OCI-M2 (cell line): Measurements from ENCODE around the gene KIAA0586.
"Not testable (repeated sequence)": the region's sequence is repeated elsewhere in the genome, so short reads cannot be mapped to it uniquely, and the experiment has no call there.

Experiments
- DNase-seq: peaks from one replicate; lab custom pipeline; 2025; ENCODE audit not compliant: unreplicated experiment; lab: John Stamatoyannopoulos, UW

The KIAA0586 gene

GRCh38 chr14:58427281-58428117 lies at the start of gene KIAA0586, which contains the start of gene TIMM9:
TSS of gene KIAA0586 (plus strand) at chr14:58427719. CDS start at chr14:58428265, 546 bp downstream.
TSS of gene TIMM9 (minus strand) at chr14:58427531. CDS start at chr14:58411945, 15,586 bp downstream.
- peak; percentile 75 for DNase-seq

DNA sequence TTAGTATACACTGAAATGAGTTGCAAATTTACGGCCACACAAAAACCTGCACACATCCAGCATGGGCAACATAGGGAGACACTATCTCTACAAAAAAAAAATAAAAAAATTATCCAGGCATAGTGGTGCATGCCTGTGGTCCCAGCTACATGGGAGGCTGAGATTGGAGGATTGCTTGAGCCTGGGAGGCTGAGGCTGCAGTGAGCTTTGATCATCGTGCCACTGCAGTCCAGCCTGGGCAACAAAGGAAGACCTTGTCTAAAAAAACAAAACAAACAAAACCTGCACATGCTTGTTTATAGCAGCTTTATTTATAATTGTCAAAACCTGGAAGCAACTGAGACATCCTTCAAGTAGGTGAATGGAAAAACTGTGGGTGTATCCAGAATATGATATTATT lies 36.7 kb upstream of the KIAA0586 start:
- no peak for DNase-seq

DNA sequence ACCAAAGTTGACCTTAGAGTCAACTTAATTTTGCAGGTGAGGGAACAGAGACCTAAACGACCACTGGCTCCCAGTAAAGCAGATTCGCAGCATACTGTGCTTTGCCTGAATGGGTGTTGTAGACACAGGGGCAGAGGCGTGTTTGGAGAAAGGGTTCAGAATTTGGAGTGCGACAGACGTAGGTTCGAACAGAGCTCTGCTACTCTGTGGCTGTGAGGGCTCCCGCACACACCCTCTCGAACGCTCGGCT lies 32.0 kb upstream of the KIAA0586 start:
- DNase-seq = peak; percentile 41

DNA sequence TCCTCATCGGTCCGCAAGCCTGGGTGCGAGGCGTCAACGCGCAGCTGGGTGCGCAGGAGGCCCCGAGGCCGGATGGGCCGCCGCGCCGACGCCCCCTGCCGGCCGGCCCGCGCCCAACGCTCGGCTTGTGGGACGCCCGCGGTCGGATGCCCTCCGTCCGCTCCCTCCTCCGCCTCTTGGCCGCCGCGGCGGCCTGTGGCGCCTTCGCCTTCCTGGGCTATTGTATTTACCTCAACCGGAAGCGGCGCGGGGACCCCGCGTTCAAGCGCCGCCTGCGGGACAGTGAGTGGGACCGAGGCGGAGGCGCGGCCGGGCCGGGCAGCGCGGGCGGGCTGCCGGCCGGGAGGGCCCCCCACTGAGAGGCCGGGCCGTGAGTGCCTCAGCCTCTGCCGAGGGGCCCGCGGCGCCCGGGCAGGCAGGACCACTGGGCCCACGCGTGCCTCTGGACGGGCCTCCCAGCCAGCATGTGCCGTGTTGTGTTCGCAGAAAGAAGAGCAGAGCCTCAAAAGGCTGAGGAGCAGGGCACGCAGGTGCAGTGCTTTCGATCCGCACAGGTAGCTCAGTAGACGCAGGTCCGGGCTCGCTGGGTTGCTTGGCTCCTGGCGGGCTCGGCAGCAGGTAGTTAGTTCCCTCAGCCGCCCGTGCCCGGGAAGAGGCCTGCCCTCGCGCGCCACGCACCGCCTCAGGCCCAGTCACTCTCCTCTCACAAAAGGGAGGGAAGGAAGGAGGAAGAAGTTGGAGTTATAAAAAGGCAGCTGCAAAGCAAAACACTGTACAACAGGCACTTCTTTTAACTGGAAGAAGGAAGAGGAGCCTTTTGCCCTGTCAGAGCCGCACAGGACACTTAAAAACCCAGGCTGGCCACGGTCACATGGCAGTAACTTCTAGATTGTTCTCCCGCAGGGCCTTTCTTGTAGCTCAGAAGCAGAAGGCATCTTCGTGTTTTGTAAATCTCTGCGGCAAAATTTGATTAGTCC lies 31.4 kb upstream of the KIAA0586 start, which contains the start of gene TOMM20L:
Gene TOMM20L (plus strand): TSS at position 119 of the 977 bp plus-strand sequence. CDS start 28 bp downstream, at position 147.
- no peak for DNase-seq

GRCh38 chr14:58397156-58397555 lies 30.4 kb upstream of the KIAA0586 start:
- DNase-seq = no peak

- DNase-seq = no peak
These were observed 29.0 kb upstream of the KIAA0586 start for GRCh38 chr14:58398495-58398894.

- DNase-seq = no peak
These were observed 28.6 kb upstream of the KIAA0586 start for GRCh38 chr14:58398895-58399294.

DNA sequence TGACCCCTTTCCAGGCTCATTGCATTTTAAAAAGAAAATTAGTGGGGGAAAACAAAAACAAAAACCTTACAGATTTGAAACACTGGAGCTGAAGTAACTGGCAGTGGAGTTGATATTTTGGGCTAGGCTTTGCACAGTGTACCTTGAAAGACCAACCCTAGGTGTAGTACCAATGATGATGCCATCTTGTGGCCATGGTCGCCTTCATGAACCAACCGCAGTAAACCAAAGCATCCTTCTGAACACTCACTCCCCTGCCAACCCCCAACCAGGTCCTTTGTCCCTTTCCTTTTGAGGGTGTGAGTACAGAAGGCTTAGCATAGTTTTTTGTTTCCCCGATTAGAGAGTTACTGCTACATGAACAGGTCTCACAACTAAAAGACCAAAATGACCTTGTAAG lies 25.9 kb upstream of the KIAA0586 start:
- no peak for DNase-seq

DNA sequence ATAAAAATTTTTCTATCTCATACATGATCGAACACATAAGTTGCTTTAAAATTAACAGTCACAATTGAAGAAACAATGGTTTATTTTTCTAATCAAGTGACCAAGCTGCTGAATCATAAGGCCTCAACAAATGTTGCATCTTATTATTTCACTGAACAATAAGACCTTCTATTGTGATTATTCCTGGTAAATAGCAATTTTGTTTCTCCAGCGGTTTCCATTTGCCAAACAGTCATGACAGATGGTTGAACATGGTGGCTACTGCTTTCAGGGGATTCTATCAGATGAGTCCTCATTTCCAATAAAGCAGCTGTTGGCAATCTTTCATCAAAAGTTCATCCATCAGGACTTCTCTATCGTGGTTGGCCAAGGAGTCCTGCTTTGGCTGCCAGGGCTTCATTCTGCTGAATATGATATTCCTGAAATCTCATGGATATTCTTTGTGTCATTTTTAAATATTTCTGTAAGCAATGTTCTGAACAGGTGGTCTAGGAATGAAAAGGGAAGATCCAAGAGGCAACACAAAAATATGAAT lies 18.8 kb upstream of the KIAA0586 start:
- no peak for DNase-seq

GRCh38 chr14:58414845-58415244 lies 12.7 kb upstream of the KIAA0586 start:
- DNase-seq = no peak

- DNase-seq = no peak
These were observed 11.6 kb upstream of the KIAA0586 start for GRCh38 chr14:58415636-58416547.

- DNase-seq = not testable (repeated sequence)
These were observed 10.6 kb upstream of the KIAA0586 start for GRCh38 chr14:58416934-58417333.

DNA sequence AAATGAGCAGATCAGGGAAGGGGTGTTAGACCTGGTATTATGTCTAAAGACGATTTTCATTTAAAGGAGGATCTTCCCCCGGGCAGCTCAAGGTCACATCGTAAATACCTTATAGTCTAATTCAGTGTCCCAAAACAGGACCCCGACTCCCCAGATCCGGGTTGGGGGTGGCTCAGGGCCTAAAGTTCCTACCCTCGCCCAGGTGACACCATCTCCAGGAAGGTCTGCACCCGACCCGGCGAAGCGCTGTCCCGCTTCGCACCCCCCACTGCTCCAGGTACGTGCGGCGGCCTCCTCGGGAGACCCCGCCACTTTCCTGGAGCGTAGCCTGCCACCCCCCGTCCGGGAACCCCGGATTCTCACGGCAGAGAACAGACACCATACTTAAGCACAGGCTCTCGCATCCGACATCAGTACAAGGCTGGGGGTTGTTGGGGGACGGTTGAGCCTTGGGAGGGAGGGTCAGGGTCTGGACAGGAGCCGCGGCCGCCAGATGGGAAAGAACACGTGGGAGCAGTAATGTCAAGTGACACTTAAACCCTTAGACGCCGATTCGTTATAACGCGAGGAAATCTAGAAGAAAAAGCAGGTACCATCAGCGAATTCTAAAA lies 744 bp upstream of the KIAA0586 start:
- DNase-seq = no peak

DNA sequence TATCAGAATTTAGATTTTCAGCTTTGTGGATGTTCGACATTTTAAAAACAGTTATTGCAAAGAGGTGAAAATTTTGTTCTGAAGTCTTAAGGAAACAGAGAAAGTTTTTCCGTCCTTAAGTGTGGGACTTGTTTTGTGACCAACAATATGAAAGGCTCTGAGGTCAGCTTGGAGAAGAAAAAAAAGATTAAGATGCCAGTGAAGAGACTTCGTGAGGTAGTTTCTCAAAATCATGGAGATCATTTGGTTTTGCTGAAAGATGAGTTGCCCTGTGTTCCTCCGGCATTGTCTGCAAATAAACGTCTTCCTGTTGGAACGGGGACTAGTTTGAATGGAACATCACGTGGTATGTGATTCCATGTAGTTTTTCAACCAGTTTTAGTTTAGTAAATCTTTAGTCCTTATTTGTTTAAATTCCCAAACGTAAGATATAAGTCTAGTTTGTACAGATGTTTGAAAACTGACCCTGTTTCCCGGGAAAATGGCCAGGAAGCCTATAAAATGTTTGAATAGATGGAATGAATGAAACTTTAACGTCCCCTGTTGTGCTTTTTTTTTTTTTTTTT lies 682 bp downstream of the KIAA0586 start:
- DNase-seq = no peak

GRCh38 chr14:58430156-58430555 lies 2.6 kb downstream of the KIAA0586 start:
- no peak for DNase-seq

GRCh38 chr14:58439476-58439875 lies 12.0 kb downstream of the KIAA0586 start:
- no peak for DNase-seq

DNA sequence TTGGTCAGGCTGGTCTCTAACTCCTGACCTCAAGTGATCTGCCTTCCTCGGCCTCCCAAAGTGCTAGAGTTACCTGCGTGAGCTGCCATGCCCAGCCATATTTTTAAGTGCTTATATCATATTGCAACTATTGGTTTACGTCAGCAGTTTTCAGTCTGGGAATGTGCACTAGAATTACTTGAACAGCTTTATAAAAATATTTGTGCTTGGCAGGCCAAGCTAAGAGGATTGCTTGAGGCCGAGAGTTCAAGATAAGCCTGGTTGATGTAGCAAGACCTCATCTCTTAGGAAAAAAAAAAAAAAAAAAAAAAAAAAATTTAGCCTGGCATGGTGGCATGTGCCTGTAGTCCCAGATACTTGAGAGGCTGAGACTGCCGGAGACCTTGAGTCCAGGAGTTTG lies 17.1 kb downstream of the KIAA0586 start:
- DNase-seq = no peak

DNA sequence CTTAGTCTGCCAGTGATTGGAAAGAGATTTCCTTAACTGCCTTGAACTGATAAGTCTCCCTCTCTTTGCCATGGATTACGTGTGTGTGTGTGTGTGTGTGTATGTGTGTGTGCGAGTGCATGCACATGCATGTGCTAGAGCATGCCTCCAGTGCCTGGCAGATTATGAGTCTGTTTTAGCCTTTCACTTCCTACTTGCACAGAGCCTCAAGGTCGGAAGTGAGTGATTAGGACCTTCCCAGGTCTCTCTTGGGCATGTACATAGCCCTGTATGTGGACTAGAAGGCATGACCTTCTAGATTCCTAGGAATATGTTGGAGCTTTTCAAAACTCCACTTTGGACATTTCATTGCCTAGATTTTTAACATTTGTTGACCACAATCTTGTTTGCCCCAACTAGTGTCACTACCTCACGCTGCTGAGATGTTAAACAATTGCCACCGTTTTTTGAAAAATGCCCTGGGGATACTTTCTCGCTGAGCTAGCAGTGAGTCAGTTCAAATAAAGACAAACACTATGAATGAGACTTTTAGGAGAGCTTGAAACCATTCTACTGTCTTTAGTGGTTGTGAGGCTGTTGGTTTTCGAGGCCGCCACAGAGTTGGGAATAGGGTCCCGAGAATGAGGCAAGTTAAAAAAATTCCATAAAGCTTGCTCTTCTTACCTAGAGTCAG lies 28.2 kb downstream of the KIAA0586 start:
- DNase-seq = no peak

DNA sequence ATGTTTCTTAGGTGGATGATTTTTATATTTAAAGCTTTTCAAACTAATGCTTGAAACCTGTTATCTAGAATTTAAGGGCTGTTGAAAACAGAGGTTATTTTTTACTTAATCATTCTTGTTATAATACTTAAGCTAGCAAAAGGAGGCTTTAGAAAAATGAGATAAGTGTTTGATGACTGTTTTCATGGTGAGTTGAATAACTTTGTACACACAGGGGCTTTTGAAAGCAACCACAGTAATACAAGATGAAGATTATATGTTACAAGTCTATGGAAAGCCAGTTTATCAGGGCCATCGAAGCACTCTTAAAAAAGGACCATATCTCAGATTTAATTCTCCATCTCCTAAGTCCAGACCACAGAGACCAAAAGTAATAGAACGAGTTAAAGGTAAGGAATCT lies 33.3 kb downstream of the KIAA0586 start:
- DNase-seq = no peak
